Hindlimb muscle (tissue), 1 donor: Measurements from ENCODE around the gene DPYD. TPM values are rescaled to one million over a fixed set of nuclear protein-coding genes. Genes with fewer than 3 reads are reported as not detected.
A peak's percentile ranks its signal among the peaks of the same experiment; 100 is the strongest.

Experiments used
- DNase-seq: peaks from one replicate; pipeline ENCODE4 v3.0.0-alpha.2; 2013
- polyA plus RNA-seq: library from polyadenylated mRNA; unstranded; fragments of 120-200 nt; gene quantifications from one replicate; pipeline ENCODE4 v1.2.1, GENCODE V29; 2013; ENCODE audit not compliant: insufficient read length

The DPYD gene
- polyA plus RNA-seq, 1 donor = 8.3 TPM

DNA sequence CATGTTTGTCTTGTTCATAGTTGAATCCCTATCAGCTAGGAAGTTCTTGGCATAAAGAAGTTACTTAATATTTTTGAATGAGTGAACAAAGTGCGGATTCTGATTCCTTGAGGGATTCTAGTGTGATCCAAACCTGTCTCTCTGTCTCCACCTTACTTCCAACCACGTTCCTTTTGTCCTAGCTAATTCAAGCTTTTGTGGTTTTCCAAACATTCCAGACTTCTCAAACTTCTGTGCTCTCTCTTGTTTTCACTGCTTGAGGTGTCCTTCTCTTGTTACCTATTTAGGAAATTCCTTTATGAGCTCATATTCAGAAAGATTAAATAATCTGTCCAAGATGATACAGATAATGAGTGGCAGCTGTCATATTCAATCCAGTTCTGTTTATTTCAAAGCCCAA lies 846.1 kb downstream of the DPYD start:
- DNase-seq = no peak

DNA sequence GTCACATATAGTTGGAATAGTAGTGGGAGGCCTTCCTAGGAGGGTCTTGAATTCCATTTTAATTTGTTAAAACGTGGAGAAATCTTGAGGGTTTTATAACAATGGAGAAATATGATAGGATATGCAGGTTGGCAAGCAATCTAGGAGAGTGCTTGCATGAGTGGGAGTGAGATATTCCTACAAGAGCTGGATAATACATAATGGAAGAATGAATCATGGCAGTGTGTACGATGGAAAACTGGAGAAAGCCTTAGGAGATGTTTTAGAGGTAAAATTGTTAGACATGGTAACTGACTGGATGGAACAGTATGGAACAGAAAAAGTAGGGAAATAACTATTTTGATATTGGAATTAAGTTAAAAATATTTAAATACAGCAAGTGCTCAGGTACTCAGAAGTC lies 846.9 kb downstream of the DPYD start:
- no peak for DNase-seq

DNA sequence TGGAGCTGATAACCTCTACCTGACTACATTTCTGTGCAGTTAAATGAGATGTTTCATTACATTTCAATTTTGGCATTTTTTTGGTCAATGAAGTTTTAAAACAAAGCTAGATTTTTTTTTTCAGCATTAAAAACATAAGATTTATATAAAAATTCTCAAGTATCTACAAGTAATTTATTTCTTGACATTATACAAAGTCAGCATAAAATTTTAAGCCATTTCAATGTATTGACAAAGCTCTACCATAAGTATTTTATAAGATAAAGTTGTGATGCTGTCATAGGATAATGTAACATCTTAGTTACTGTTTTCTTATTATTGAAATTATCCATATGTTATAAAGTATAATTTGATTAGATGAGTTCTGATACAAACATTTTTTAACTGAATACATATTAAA lies 847.7 kb downstream of the DPYD start:
- DNase-seq = no peak

DNA sequence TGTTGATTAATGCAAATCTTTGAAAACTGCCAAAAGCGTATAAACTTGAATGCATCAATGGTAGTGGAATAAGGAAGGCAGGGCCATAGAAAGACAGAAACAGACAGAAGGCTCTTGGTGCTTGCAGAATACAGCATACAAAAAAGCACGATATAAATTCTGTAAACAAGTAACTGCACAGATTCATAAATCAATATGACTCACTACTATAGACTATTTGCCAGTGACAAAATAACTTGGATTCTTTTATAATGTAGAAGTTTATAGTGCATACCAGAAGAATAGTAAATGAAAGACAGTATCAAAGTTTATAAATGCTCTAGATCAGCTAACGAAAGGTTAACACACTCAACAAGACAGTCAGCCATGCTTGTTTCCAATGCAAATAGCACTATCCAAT lies 849.7 kb downstream of the DPYD start:
- DNase-seq = no peak

DNA sequence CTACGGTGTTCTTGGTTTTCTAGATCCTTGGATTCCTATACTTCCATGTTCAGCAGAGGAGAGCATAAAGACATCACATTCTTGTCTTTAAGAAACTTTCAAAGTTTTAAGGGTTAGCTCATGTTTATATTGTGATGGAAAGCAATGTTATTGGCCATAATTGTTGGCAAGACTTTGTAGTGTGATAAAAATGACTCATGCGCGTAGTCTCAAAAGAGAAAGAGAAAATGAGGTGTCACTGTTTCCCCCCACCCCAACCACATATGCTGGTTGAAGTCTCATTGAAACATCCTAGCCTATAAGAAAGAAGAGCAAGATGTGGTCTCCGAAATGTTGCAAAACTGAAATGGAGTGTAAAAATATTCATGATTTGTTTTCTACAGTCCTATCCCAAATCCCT lies 850.5 kb downstream of the DPYD start:
- no peak for DNase-seq

DNA sequence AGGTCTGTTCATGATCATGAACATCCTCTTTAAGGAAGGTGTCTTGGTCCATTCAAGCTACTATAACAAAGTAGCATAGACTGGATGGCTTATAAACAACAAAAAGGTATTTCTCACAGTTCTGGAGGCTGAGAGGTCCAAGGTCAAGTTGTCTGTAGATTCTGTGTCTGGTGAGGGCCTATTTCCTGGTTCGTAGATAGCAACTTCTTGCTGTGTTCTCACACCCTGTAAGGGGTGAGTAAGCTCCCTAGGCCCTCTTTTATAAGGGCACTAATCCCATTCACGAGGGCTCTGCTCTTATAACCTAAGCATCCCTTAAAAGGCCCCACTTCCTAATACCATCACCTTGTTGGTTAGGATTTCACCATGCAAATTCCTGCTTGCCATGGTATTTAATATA lies 851.5 kb downstream of the DPYD start:
- DNase-seq = no peak

DNA sequence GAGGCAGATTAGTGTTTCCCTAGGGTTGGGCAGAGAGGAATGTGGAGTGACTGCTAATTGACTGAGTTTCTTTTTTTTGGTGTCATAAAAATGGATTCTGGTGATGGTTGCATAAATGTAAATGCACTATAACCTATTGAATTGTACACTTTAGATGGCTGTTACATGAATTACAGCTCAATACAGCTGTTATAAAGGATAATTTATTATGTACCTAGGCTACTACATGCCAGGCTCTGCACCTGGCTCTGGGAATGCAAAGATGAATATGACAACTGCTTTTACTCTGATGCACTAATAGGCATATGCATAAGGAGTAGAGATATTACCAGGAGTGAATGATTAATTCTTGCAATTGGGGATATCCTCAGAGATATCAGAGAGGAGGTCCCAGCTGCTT lies 854.0 kb downstream of the DPYD start:
- no peak for DNase-seq

DNA sequence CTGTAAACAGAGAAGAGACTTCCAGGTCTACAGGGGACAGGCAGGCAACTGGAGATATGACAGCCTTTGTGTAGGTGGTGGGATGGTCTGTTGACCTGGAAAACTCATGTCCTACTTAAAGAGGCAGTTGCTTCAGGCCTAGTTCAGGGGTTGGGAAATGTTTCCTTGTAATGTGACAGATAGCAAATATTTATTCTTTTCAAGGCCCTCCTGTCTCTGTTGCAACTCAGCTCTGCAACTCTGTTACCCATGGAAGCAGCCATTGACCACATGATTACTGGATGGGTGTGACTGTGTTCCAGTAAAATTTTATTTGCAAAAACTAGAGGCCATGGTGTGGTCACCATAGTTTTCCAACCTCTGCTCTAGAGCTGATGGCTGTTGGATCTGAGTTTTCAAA lies 857.3 kb downstream of the DPYD start:
- DNase-seq = no peak

DNA sequence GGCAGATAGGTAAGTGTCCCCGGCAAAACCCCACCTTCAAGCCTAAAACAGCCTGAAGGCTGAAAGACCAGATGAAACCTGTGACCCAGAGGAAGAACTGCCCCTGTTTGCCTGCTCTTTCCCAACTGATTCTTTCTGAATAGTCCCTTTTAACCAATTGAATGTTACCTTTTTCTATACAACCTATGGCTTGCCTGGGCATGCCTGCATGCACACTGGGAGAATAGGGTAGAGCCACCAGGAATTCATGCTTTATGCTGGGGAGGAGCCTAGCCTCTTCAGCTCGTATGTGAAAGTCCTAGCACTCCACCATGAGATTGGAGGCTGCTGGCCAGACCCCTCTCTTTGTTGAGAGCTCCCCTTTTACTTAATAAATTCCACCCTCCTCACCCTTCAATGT lies 859.2 kb downstream of the DPYD start:
- DNase-seq = no peak

DNA sequence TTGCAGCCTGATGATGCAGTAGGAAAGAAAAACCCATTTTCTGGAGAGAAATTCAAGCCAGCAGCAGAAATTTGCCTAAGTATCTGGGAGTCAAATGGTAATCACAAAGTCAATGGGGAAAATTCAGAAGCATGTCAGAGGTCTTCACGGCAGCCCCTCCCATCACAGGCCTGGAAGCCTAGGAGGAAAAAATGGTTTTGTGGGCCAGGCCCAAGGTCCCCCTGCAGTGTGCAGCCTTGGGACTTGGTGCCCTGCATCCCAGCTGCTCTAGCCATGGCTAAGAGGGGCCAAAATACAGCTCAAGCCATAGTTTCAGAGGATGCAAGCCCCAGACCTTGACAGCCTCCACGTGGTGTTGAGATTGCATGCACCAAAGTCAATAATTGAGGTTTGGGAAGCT lies 864.4 kb downstream of the DPYD start:
- DNase-seq = no peak

DNA sequence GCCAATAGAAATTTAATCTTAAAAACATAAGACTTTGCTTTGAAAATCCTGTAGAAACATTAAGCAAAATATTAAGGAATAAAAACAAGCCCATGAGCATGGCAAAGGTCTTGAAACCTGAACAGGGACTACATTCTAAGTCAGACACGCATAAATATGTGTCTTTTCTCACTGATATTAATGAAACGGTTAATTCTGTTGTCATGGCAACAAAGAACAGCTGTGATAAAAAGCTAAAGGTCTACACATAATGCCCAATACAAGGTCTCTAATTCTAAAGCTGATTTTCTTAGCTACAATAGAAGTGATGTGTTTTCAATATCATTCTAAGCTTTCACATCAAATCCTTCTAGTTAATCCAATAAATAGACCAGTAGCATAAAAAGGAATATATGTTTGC lies 867.6 kb downstream of the DPYD start:
- DNase-seq = no peak

DNA sequence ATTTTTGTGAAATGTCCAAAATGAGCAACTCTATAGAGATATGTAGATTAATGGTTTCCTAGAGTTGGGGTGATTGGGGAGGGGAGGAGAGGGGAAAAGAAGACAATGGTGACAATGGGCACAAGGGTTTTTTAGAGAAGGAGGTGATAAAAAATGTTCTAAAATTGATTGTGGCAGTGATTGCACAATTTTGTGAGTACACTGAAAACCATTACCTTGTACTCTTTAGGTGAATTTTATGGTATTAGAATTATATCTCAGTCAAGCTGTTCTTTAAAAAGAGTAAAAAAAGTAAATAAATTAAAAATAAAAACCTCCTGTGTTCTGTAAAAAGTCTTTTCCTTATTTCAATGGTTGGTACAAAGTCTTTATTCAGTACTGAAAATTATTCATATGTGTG lies 869.0 kb downstream of the DPYD start:
- DNase-seq = no peak

DNA sequence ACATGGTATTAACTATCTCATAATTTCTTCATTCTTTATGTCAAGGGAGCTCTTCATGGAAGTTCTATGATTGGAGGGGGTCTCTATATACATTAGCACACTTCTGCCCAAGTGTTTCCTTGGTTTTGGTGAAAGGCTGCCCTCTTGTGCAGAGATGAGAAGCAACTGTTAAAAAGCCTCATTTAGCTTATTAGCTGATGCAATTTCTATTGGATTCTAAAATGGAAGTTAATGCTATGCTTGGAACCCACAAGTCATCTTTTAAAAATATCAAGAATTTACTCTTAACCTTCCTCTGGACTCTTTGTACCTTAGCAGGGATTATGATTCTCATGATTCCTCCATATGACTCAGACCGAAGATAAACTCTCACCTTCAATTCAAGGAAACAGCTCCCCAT lies 870.3 kb downstream of the DPYD start:
- DNase-seq = no peak

DNA sequence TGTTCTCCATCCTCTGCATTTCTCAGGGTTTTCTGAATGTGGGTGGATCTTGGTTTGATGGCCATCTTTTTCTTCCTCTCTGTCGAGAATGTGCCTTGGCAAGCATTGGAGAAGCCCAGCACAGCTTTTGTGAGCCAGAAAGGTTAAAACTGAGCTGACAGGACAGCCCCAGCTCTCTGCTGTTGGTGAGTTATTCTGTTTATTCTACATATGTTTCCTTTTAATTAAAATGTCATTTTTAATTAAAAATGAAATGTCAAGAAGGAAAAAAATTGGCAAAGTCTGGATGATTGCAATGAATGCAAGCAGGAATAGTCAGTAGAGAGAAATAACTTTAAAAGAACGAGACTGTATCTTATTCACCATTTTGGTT lies 873.4 kb downstream of the DPYD start:
- DNase-seq = peak; percentile 30

DNA sequence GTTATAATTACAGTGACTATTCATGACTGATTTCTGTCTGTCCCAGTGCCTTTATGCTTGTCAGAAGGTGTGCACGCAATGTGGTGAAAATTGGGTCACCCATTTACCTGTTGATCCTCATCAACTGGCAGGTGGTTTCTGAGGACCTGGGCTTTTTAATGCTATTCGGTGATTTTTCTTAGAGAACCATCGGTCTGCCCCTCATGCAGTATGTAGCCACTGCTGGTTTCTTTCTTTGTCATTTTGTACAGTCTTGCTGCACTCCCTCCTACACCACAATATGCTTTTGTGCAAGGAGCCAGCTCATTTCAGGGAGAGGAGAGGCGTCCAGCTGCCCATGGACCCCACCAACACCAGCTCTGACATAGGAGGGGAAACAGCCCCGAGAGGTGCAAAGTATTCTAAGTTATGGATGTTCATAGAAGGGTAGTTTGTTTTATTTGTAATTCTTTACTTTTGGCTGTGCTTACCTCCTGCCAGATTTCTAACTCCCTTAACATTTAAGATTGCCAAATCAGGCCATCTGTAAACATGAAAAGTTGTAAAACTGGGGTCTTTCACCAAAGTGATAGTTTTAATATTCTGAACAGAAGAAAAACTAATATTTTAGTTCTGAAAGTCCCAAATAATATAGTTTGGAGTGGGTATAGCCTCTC lies 873.9 kb downstream of the DPYD start:
- DNase-seq = peak; percentile 21

DNA sequence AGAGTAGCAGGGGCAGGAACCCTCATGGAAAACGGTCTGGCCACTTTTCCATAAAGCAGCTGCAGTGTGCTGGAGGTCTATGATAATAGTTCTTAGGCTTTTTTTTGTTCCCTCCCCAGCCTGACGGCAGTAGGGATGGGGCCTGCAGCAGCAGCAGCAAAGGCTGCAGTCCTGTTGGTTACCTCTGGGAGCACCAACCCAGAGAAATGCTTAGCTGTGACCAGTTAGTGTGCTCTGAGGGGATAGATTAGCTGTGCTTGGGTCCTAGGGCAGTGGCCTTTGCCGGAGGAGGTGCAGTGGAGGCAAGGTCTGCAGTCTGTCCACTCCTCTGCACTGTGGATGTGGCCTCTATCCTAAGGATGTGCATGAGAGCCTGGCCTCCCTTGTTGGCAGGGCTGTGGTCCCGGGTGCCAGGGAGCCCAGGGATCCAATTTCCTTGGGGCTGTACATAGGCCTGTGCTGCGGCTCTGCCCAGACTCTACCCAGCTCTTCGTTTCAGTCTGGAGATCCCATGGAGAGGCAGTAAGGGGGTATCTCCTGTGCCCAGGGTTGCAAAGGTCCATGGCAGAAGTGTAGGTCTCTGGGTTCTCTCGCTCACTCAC lies 876.6 kb downstream of the DPYD start:
- DNase-seq = no peak

DNA sequence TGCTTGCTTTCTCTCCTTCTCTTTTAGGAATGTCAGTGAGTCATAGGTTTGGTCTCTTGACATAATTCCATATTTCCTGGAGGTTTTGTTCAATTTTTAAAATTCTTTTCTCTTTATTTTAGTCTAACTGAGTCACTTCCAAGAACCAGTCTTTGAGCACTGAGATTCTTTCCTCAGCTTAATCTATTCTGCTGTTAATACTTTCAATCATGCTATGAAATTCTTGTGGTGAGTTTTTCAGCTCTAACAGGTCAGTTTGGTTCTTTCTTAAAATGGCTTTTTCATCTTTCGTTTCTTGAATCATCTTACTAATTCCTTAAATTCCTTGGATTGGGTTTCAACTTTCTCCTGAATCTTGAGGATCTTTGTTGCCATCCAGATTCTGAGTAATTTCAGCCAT lies 878.3 kb downstream of the DPYD start:
- DNase-seq = no peak

DNA sequence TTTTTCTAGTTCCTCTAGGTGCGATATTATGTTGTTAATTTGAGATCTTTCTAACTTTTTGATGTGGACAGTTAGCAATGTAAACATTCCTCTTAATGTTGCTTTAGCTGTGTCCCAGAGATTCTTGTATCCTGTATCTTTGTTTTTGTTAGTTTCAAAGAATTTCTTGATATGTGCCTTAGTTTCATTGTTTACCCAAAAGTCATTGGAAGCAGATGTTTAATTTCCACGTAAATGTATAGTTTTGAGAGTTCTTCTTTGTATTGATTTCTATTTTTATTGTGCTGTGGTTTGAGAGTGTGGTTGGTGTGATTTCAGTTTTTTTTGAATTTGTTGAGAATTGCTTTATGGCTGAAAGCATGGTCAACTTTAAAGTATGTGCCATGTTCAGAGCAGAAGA lies 879.8 kb downstream of the DPYD start:
- no peak for DNase-seq

DNA sequence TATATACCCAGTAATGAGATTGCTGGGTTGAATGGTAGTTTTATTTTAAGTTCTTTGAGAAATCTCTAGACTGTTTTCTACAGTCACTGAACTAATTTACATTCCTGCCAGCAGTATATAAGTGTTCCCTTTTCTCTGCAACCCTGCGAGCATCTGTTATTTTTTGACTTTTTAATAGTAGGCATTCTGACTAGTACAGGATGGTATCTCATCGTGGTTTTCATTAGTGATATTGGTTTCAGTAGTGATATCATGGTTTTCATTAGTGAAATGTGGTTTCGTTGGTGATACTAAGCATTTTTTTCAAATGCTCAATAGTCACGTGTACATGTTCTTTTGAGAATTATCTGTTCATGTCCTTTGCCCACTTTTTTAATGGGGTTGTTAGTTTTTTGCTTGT lies 882.4 kb downstream of the DPYD start:
- DNase-seq = no peak

DNA sequence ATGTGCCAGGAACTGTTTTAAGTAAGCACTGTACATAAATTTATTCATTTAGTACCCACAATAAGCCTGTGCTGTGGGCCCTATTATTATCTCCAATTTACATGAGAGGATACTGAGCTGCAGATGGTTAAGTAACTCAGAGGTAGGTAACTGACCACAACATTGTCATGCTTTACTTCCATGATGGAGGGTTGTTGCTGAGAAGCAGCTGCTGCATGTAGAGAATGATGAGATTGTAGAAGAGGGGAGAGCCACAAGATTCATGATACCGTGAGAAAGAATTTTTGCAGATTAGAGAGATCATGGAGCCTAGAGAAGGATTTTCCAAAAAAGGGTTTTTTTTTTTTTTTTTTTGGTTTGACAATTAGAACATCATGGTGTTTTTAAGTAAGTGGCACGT lies 886.2 kb downstream of the DPYD start:
- no peak for DNase-seq

DNA sequence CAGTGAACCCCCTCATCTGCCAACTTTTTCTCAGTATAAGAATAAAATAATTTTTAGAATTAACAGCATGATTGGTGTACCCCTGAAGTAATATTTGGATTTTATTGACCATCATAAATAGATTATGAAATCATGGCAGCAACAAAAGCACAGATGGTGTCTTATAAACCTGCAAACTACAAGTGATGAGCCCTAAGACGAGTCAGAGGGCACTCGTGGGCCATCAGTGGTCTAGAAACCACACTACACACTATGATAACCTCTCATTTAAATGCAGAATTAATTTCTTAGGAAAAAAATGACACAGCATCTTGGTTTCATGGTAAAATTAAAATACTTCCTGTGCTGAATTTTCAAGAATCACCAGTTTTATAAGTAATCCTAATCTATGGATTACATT lies 886.9 kb downstream of the DPYD start:
- no peak for DNase-seq
